T47D (cell line): ENCODE results near the gene MAST4.

Experiments
- DNase-seq, 2 experiments: peaks; one replicate each; pipeline versions ENCODE4 v3.0.0 to v3.0.0-alpha.2; 2011 to 2012; ENCODE audit warnings: low read depth in 1 of 2, low spot score in 1 of 2
- JUND ChIP-seq: IDR thresholded peaks from 2 replicates; pipeline ENCODE4 v1.6.1; 2012; ENCODE audit warnings: low read depth
- in situ Hi-C: cut with HindIII; loops from 2 replicates; pipeline ENCODE4 v1.10.0; 2016; ENCODE audit warnings: low sequenced_read_pairs, low pct_unique_long_range_greater_than_20kb

MAST4 gene

DNA sequence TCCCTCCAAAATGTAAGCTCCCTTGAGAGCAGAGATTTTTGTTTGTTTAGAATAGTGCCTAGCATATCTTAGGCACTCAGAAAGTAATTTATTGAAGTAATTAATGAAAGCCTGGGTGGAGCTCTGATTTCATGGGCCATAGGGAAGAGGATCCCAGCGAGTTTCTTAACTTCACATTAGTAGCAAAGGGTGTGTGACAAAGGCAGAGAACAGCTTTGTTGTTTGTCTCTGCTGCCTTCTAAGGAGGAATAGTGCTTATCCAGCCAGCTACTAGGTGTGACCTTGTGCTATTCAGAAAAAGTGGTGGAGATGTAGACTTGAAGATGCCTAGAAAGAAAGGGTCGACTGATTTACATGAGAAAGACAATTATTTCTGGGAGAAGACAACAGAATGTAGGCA lies 451.4 kb downstream of the MAST4 start:
- no peak for DNase-seq
- TF ChIP-seq JUND = no peak
- in situ Hi-C loops = no loop called here

DNA sequence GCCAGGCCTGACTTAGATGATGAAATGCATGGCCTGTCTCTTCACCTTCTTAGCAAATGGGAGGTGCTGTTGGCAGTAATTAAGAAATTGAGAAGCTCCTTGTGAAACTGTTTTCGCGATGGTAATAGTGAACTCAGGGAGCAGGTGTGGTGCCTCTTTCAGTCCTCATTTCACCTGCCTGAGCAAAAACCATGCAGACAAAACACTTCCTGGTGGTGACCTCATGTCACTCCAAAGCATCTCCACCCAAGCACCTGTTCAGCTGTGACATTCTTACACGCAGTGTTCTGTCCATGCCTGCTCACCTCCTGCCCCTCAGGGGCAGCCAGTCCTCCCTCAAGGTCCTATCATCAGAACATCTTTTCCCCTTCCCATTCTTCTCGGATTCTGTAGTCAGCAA lies 453.9 kb downstream of the MAST4 start:
- in situ Hi-C loops = no loop called here
- no peak for DNase-seq
- no peak for TF ChIP-seq JUND

- DNase-seq = no peak
- TF ChIP-seq JUND = no peak
- in situ Hi-C loops = no loop called here
Measured at GRCh38 chr5:67050635-67051034, 454.4 kb downstream of the MAST4 start.

GRCh38 chr5:67051164-67051563 lies 455.0 kb downstream of the MAST4 start:
- no peak for DNase-seq
- in situ Hi-C loops = no loop called here
- no peak for TF ChIP-seq JUND

DNA sequence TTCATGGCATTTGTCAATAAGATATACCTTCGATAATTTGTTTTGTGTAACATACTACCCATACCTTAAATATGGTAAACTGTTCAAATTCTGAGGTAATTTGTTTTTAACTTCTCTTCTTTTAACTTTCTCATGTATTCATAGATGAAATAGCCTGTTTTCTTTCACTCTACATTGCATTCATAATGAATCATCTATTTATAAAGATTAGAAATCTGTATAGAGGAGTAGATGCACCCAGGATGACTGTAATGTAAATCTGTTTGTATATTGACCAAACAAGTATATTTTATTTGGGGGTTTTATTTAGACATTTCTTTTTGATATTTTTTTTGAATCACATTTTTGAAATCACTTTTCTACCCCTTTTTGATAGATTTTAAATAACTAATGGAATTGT lies 455.8 kb downstream of the MAST4 start:
- no peak for TF ChIP-seq JUND
- in situ Hi-C loops = no loop called here
- no peak for DNase-seq

GRCh38 chr5:67053229-67053628 lies 457.0 kb downstream of the MAST4 start:
- no peak for TF ChIP-seq JUND
- in situ Hi-C loops = no loop called here
- DNase-seq = no peak

DNA sequence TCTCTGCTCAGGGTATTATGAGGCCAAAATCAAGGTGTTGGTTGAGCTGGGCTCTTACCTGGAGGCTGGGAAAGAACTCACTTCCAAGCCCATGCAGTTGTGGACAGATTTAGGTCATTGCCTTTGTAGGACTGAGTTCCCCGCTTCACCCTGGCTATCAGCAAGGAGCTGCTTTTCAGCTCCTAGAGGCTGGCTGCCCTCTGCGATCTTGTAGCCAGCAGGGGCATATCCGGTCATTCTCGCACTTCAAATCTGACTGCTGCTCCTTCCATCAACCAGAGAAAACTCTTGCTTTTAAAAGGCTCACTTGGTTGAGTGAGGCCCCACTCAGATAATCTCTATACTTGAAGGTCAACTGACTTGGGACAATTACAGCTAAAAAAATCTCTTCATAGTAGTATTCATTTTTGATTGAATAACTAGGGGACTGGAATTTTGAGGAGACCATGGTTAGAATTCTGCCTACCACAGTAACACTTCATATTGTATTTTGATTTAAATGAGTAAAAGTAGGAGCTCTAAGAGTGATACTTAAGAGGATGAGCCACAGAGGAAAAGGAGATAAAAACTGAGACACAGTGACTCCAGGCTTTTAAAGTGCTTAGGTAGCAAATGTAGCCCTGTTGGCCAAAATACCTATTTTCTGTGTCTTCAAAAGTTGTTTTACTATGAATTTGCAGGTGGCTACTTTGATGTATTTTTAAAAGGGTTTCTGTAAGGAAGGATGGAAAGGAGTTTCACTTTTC lies 463.0 kb downstream of the MAST4 start:
- TF ChIP-seq JUND = no peak
- no peak for DNase-seq
- in situ Hi-C loops = no loop called here

DNA sequence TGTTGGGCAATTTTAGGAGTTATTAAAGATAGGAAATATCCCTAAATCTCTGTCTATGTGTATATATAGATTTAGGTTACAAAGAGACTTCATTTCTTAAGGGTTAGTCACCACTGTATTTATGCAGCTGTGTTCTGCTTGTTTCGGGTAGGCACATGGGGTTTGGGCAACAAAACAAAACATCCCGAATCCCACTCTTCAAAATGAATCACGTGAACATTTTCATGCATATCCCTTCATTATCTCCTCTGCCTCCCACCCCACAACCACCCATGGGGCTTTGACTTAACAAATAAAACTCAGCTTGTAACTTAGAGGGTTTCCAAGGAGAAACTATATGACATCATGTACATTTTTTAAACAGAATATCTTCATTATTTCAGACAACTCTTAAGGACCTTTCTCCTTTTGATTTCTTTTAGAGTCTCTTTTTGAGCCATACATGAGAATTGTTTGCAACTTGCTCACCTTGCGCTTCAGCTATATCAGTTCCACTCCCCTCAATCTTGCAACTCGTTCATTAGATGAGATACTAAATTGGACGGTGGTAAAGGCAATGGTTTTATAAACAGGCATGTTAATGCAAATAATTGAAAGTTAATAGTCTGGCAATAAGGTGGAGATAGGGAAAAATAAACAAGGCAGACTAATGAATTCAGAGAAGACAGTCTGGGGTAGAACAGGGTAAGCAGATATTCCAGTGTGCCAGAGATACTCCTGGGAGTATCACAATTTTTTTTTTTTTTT lies 463.7 kb downstream of the MAST4 start:
- TF ChIP-seq JUND = no peak
- no peak for DNase-seq
- in situ Hi-C loops = no loop called here

GRCh38 chr5:67061511-67061910 lies 465.3 kb downstream of the MAST4 start:
- no peak for TF ChIP-seq JUND
- in situ Hi-C loops = no loop called here
- DNase-seq = no peak

- in situ Hi-C loops = no loop called here
- no peak for TF ChIP-seq JUND
- DNase-seq = no peak
Measured at GRCh38 chr5:67063055-67063454, 466.9 kb downstream of the MAST4 start.

- no peak for DNase-seq
- in situ Hi-C loops = no loop called here
Measured at GRCh38 chr5:67063791-67064190, 467.6 kb downstream of the MAST4 start.

DNA sequence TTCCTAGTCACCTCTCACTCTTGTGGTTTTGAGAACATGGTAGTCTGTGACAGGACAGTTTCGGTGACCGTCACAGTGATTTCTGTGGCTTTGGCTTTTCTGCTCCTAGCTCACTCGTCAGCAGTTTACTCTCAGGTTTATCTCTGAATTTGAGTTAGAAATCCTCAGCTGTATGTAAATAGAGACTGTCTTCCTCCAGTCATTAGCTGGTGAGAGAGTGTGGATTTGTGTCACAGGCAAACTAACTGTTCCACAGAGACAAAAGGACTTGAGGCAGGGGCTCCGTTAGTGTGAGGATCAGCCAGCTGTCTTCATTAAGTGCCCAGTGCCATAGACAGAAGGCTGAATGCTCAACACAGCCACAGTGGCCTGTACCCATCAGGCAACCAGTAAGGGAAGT lies 469.0 kb downstream of the MAST4 start:
- no peak for DNase-seq
- TF ChIP-seq JUND = no peak
- in situ Hi-C loops = no loop called here

More at GRCh38 chr5:67063791-67064190, 467.6 kb downstream of the MAST4 start:
- TF ChIP-seq JUND = no peak

- no peak for DNase-seq
- in situ Hi-C loops = no loop called here
- TF ChIP-seq JUND = no peak
Measured at GRCh38 chr5:67065696-67066095, 469.5 kb downstream of the MAST4 start.
